Measurements from ENCODE around the gene PRAMEF13.
A peak's percentile ranks its signal among the peaks of the same experiment; 100 is the strongest.
"Not testable (repeated sequence)": the region's sequence is repeated elsewhere in the genome, so short reads cannot be mapped to it uniquely, and the experiment has no call there.

The PRAMEF13 gene

GRCh38 chr1:13230096-13230495 is 28.9 kb upstream of the PRAMEF13 start:
- not testable (repeated sequence) for H3K27ac ChIP-seq (ENCODE audit: low read depth, low read length); H3K27me3 ChIP-seq (ENCODE audit: control insufficient read depth, insufficient read depth, low read length); H3K9ac ChIP-seq (ENCODE audit: low read depth, low read length); H3K4me1 ChIP-seq (ENCODE audit: control insufficient read depth, insufficient read depth, low read length); H3K36me3 ChIP-seq (ENCODE audit: control insufficient read depth, insufficient read depth, low read length); H3K4me3 ChIP-seq (ENCODE audit: low read depth, low read length)
- H3K9me3 ChIP-seq (ENCODE audit: control insufficient read depth, insufficient read depth, low read length) = peaks cover 77% of the 10 kb centered on the region

- H3K27me3 ChIP-seq (ENCODE audit: control insufficient read depth, insufficient read depth, low read length) = no peaks in the 10 kb centered on the region
- no peaks in the 10 kb centered on the region for H3K4me1 ChIP-seq (ENCODE audit: control insufficient read depth, insufficient read depth, low read length)
- no peak overlapping the region for H3K4me3 ChIP-seq (ENCODE audit: low read depth, low read length)
- H3K9ac ChIP-seq (ENCODE audit: low read depth, low read length) = no peak overlapping the region
- no peak overlapping the region for H3K27ac ChIP-seq (ENCODE audit: low read depth, low read length)
- H3K36me3 ChIP-seq (ENCODE audit: control insufficient read depth, insufficient read depth, low read length) = no peaks in the 10 kb centered on the region
- peaks cover 70% of the 10 kb centered on the region for H3K9me3 ChIP-seq (ENCODE audit: control insufficient read depth, insufficient read depth, low read length)
Observed at GRCh38 chr1:13228343-13228781, 27.2 kb upstream of the PRAMEF13 start.

GRCh38 chr1:13227271-13228055 is 26.3 kb upstream of the PRAMEF13 start:
- H3K36me3 ChIP-seq (ENCODE audit: control insufficient read depth, insufficient read depth, low read length); H3K4me1 ChIP-seq (ENCODE audit: control insufficient read depth, insufficient read depth, low read length); H3K27ac ChIP-seq (ENCODE audit: low read depth, low read length); H3K27me3 ChIP-seq (ENCODE audit: control insufficient read depth, insufficient read depth, low read length); H3K9ac ChIP-seq (ENCODE audit: low read depth, low read length): not testable (repeated sequence)
- H3K9me3 ChIP-seq (ENCODE audit: control insufficient read depth, insufficient read depth, low read length) = peaks cover 62% of the 10 kb centered on the region
- H3K4me3 ChIP-seq (ENCODE audit: low read depth, low read length) = 0 out of 2 replicates have a peak overlapping the region, but pooled peaks have one; percentile 5

DNA sequence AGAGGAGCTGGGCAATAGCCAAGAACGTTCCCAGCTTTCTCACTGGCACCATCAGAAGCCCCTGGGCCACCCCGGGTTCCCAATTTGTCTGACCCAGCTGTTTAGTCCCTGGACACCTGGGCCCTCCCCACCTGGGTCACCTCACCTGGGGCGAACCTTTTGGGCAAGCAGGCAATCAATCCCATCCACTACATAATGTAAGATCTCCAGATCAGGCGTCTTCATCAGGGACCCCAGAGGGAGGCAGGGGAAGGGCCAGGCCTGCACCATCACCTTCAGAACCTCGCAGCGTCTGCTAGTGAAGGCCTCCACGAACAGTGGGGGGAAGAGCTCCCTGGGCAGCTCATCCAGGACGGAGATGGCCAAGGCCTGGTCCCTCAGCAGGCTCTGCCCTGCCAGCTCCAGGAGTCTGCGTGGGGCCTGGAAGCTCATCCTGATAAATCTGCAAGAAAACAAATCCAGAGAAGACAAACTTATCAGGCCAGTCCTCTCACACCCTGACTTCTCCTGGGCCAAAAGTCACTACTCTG is 24.5 kb upstream of the PRAMEF13 start, which contains the start of gene PRAMEF18:
PRAMEF18 (minus strand) TSS at position 480 of the 530 bp plus-strand sequence; CDS start at position 432, 48 bp downstream.
- peaks cover 48% of the 10 kb centered on the region for H3K9me3 ChIP-seq (ENCODE audit: control insufficient read depth, insufficient read depth, low read length)
- not testable (repeated sequence) for H3K9ac ChIP-seq (ENCODE audit: low read depth, low read length); H3K27me3 ChIP-seq (ENCODE audit: control insufficient read depth, insufficient read depth, low read length); H3K36me3 ChIP-seq (ENCODE audit: control insufficient read depth, insufficient read depth, low read length); H3K27ac ChIP-seq (ENCODE audit: low read depth, low read length); H3K4me3 ChIP-seq (ENCODE audit: low read depth, low read length); H3K4me1 ChIP-seq (ENCODE audit: control insufficient read depth, insufficient read depth, low read length)

DNA sequence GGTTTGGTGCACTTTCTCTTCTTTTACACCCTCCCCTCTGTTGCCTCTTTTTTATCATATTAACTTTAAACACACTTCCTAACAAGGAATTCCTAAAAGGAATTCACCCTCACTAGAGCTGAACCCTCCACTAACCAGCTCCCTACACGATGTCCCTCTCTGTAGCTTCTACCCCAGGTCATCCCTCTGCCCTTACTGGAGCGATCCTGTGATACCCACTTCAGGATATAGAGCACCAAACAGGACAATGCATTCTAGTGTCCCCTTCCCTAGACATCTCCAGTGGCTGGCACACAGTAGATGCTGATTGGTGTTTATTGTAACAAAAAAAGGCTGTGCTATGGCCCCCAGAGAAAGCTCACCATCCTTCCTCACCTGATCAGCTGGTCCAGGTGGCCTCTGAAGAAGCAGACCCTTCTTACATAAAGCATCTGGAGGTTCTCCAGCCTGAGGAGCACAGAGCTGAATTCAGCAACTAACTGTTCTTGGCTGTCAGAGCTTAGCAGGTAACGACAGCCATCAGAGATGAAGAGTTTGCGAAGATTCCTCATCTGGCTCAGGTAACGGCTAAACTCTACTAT is 23.4 kb upstream of the PRAMEF13 start:
- Histone ChIP-seq H3K27ac (ENCODE audit: low read depth, low read length) (no peak overlapping the region), H3K27me3 (ENCODE audit: control insufficient read depth, insufficient read depth, low read length) (no peaks in the 10 kb centered on the region), H3K9me3 (ENCODE audit: control insufficient read depth, insufficient read depth, low read length) (peaks cover 39% of the 10 kb centered on the region), H3K4me3 (ENCODE audit: low read depth, low read length) (no peak overlapping the region; the same call in 1 of the 2 replicates), H3K9ac (ENCODE audit: low read depth, low read length) (no peak overlapping the region), H3K36me3 (ENCODE audit: control insufficient read depth, insufficient read depth, low read length) (no peaks in the 10 kb centered on the region), H3K4me1 (ENCODE audit: control insufficient read depth, insufficient read depth, low read length) (no peaks in the 10 kb centered on the region)

DNA sequence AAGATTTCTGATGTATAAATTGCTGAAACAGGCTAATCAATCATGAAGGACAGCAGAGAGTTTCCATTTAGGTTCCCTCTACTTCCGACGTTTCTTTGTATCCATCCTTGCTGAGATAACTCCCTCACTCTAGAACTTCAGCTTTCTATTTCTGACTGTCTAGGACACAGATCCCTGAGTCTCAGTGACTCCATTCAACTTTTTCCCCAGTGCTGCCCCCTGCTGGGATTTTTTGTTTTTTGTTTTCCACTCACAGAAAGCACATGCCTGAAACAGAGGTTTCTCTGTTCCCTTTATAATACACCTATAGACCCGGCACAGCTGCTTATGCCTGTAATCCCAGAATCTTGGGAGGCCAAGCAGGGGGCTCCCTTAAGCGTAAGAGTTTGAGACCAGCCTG is 21.6 kb upstream of the PRAMEF13 start:
- H3K9me3 ChIP-seq (ENCODE audit: control insufficient read depth, insufficient read depth, low read length) = peaks cover 23% of the 10 kb centered on the region
- H3K9ac ChIP-seq (ENCODE audit: low read depth, low read length); H3K4me3 ChIP-seq (ENCODE audit: low read depth, low read length); H3K27ac ChIP-seq (ENCODE audit: low read depth, low read length); H3K36me3 ChIP-seq (ENCODE audit: control insufficient read depth, insufficient read depth, low read length); H3K4me1 ChIP-seq (ENCODE audit: control insufficient read depth, insufficient read depth, low read length); H3K27me3 ChIP-seq (ENCODE audit: control insufficient read depth, insufficient read depth, low read length): not testable (repeated sequence)

DNA sequence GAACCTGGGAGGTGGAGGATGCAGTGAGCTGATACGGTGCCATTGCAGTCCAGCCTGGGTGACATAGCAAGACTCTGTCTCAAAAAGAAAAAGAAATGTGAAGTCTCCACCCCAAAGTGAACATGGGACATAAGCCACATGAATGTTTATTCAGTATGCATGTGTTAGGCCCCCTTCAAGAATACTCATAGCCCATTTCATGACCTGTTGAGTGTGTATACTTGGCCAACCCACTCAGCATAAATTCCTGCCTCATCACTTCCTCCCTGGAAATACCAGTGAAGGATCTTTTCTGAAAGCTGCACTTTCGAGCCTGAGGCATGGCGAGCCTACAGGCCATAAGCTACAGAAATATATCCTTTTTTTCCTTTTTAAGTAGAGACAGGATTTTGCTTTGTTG is 18.0 kb upstream of the PRAMEF13 start:
- H3K27me3 ChIP-seq (ENCODE audit: control insufficient read depth, insufficient read depth, low read length); H3K27ac ChIP-seq (ENCODE audit: low read depth, low read length); H3K4me3 ChIP-seq (ENCODE audit: low read depth, low read length); H3K4me1 ChIP-seq (ENCODE audit: control insufficient read depth, insufficient read depth, low read length); H3K9ac ChIP-seq (ENCODE audit: low read depth, low read length); H3K36me3 ChIP-seq (ENCODE audit: control insufficient read depth, insufficient read depth, low read length); H3K9me3 ChIP-seq (ENCODE audit: control insufficient read depth, insufficient read depth, low read length): not testable (repeated sequence)

DNA sequence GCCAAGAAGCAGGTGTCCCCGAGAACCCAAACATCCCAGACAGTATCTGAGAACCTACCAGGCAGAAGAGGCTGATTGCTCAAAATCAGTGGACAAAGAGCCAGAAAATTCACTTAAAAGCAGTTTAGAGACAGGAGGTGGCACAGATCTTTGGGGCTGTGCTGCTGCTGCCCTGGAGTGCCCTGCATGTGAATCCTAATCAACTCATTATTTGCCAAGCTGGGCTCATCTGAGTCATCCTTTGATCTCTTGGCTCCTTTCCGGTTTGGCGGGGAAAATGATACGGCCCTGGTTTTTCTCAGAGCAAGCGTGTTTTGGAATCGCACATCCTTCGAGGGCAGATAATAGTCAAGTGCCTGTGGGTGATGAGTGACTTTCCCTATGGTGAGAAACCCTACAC is 15.4 kb upstream of the PRAMEF13 start:
- not testable (repeated sequence) for H3K36me3 ChIP-seq (ENCODE audit: control insufficient read depth, insufficient read depth, low read length); H3K9ac ChIP-seq (ENCODE audit: low read depth, low read length); H3K9me3 ChIP-seq (ENCODE audit: control insufficient read depth, insufficient read depth, low read length); H3K27ac ChIP-seq (ENCODE audit: low read depth, low read length); H3K4me3 ChIP-seq (ENCODE audit: low read depth, low read length); H3K4me1 ChIP-seq (ENCODE audit: control insufficient read depth, insufficient read depth, low read length); H3K27me3 ChIP-seq (ENCODE audit: control insufficient read depth, insufficient read depth, low read length)

DNA sequence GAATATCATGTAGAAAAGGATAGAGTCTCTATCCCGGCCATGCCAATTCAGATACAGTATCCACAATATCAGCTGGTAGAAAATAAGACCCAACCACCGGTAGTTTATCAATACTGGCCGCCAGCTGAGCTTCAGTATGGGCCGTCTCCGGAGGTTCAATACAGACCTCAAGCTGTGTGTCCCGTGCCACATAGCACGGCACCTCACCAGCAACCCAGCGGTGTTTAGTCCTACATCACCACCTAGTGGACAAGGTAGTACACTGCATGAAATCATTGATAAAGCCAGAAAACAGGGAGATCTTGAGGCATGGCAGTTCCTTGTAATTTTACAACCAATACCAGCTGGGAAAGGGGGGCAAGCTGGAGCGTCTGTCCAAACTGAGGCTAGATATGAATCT is 7.5 kb upstream of the PRAMEF13 start:
- H3K4me3 ChIP-seq (ENCODE audit: low read depth, low read length); H3K27ac ChIP-seq (ENCODE audit: low read depth, low read length); H3K9me3 ChIP-seq (ENCODE audit: control insufficient read depth, insufficient read depth, low read length); H3K9ac ChIP-seq (ENCODE audit: low read depth, low read length); H3K4me1 ChIP-seq (ENCODE audit: control insufficient read depth, insufficient read depth, low read length); H3K27me3 ChIP-seq (ENCODE audit: control insufficient read depth, insufficient read depth, low read length); H3K36me3 ChIP-seq (ENCODE audit: control insufficient read depth, insufficient read depth, low read length): not testable (repeated sequence)

- H3K27me3 ChIP-seq (ENCODE audit: control insufficient read depth, insufficient read depth, low read length); H3K4me1 ChIP-seq (ENCODE audit: control insufficient read depth, insufficient read depth, low read length); H3K36me3 ChIP-seq (ENCODE audit: control insufficient read depth, insufficient read depth, low read length); H3K9me3 ChIP-seq (ENCODE audit: control insufficient read depth, insufficient read depth, low read length); H3K4me3 ChIP-seq (ENCODE audit: low read depth, low read length); H3K27ac ChIP-seq (ENCODE audit: low read depth, low read length); H3K9ac ChIP-seq (ENCODE audit: low read depth, low read length): not testable (repeated sequence)
Observed at GRCh38 chr1:13171548-13171947, 29.7 kb downstream of the PRAMEF13 start, which contains the start of gene PRAMEF9. Gene PRAMEF9, plus strand, starts transcription at chr1:13171848. Its CDS starts 3,433 bp downstream, at chr1:13175281.

GRCh38 chr1:13165531-13165930 is 35.7 kb downstream of the PRAMEF13 start, which contains the start of gene HNRNPCL4:
Gene HNRNPCL4, minus strand, starts transcription at chr1:13165631. Its CDS starts 164 bp downstream, at chr1:13165467.
- H3K4me1 ChIP-seq (ENCODE audit: control insufficient read depth, insufficient read depth, low read length); H3K27ac ChIP-seq (ENCODE audit: low read depth, low read length); H3K36me3 ChIP-seq (ENCODE audit: control insufficient read depth, insufficient read depth, low read length); H3K9ac ChIP-seq (ENCODE audit: low read depth, low read length); H3K9me3 ChIP-seq (ENCODE audit: control insufficient read depth, insufficient read depth, low read length); H3K27me3 ChIP-seq (ENCODE audit: control insufficient read depth, insufficient read depth, low read length); H3K4me3 ChIP-seq (ENCODE audit: low read depth, low read length): not testable (repeated sequence)
